PC-9 (cell line): ENCODE data around the gene TMEM39B.

Experiments
- EZH2 ChIP-seq: fragments of 200-600 bp; sonication (generic); IDR thresholded peaks from 2 replicates; pipeline ENCODE4 v1.8.0; 2017; ENCODE audit warnings: antibody characterized with exemption, low read depth
- TF ChIP-seq, protein P1 (sequence below): fragments of 200-600 bp; sonication (generic); conservative IDR thresholded peaks from 2 replicates; pipeline ENCODE4 v1.6.1; 2017; ENCODE audit warnings: mixed run types, antibody characterized with exemption, mild to moderate bottlenecking, moderate library complexity

DNA sequence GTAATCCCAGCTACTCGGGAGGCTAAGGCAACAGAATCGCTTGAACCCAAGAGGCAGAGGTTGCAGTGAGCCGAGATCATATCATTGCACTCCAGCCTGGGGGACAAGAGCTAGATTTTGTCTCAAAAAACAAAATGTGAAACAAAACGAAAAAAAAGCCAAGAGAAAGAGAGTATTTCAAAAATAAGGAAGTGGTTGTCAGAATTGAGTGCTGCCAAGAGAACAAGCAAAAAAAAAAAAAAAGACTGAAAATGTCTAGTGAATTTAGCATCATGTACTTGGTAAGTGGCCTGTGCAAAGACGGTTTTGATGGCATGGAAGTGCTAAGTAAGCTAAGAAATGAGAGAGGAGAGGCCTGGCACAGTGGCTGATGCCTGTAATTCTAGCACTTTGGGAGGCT lies 49.4 kb downstream of the TMEM39B start:
- TF ChIP-seq, protein P1, sequence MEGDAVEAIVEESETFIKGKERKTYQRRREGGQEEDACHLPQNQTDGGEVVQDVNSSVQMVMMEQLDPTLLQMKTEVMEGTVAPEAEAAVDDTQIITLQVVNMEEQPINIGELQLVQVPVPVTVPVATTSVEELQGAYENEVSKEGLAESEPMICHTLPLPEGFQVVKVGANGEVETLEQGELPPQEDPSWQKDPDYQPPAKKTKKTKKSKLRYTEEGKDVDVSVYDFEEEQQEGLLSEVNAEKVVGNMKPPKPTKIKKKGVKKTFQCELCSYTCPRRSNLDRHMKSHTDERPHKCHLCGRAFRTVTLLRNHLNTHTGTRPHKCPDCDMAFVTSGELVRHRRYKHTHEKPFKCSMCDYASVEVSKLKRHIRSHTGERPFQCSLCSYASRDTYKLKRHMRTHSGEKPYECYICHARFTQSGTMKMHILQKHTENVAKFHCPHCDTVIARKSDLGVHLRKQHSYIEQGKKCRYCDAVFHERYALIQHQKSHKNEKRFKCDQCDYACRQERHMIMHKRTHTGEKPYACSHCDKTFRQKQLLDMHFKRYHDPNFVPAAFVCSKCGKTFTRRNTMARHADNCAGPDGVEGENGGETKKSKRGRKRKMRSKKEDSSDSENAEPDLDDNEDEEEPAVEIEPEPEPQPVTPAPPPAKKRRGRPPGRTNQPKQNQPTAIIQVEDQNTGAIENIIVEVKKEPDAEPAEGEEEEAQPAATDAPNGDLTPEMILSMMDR, result no peak
- no peak for TF ChIP-seq EZH2
